Endothelial cell of umbilical vein (primary cell): ENCODE data around the gene DOCK8.
"Not testable (repeated sequence)": the region's sequence is repeated elsewhere in the genome, so short reads cannot be mapped to it uniquely, and the experiment has no call there.

Experiments used
- CTCF ChIP-seq, 2 donors: IDR thresholded peaks; 1 replicate in 1 of 2; 2 replicates in 1 of 2; pipeline ENCODE4 v1.5.1; 2011; ENCODE audit warnings: low read length in 2 of 2, mild to moderate bottlenecking in 2 of 2, moderate library complexity in 2 of 2, control low read depth in 1 of 2, inconsistent platforms in 1 of 2, low read depth in 1 of 2; ENCODE audit not compliant: insufficient read depth in 1 of 2; ENCODE audit errors: extremely low read depth in 1 of 2
- JUN ChIP-seq: IDR thresholded peaks from 2 replicates; pipeline ENCODE4 v1.6.1; 2011; ENCODE audit warnings: borderline replicate concordance, low read depth; ENCODE audit not compliant: insufficient read length, insufficient read depth

GRCh38 chr9:169757-170156, 44.9 kb upstream of the DOCK8 start:
- TF ChIP-seq CTCF (IDR thresholded peaks at IDR 0.05; ENCODE audit: extremely low read depth in 1 of 2, insufficient read depth in 1 of 2, low read depth in 1 of 2, low read length in 2 of 2); JUN: not testable (repeated sequence)
